HepG2 (cell line): ENCODE data around the gene CHID1. TPM values are rescaled to one million over a fixed set of nuclear protein-coding genes. Genes with fewer than 3 reads are reported as not detected.

Experiments used
- ATAC-seq: fragments of 200-7000 bp; cut with Tn5 transposase; 3 replicates; pipeline ENCODE4 v1.9.1; 2020; ENCODE audit warnings: mild to moderate bottlenecking, moderate library complexity
- BruUV-seq: library from RNA; stranded (reverse); fragments of 400-500 nt; replicated peaks from 2 replicates; lab custom pipeline; 2021; lab: Mats Ljungman, UMichigan
- CTCF ChIA-PET: fragments of 300-600 bp; formaldehyde crosslinking; extraction: SDS; loops from one replicate; lab custom pipeline; 2021; ENCODE audit warnings: low total read pairs, inconsistent platforms, low intra/inter-chr PET ratio; lab: Yijun Ruan, JAX
- POLR2A ChIA-PET: fragments of 350-600 bp; sonication (Branson Sonifier 250); formaldehyde crosslinking; loops from one replicate; lab custom pipeline; 2020; ENCODE audit warnings: antibody characterized with exemption, inconsistent platforms; lab: Yijun Ruan, JAX
- DNase-seq: peaks from one replicate; pipeline ENCODE4 v3.0.0-alpha.2; 2015; ENCODE audit warnings: low spot score
- FAIRE-seq: peaks from 3 replicates; lab custom pipeline; 2011; peaks lifted over from hg19 to GRCh38; lab: Jason Lieb, UNC
- H2AFZ ChIP-seq: one replicate; pipeline ENCODE4 v1.6.1; 2011; ENCODE audit warnings: low read length, inconsistent platforms
- H3K27ac ChIP-seq: fragments of 300-600 bp; 3 replicates; pipeline ENCODE4 v1.8.0; 2011; ENCODE audit warnings: mixed run types, mild to moderate bottlenecking, mixed read lengths, low read length, inconsistent platforms; ENCODE audit not compliant: insufficient read depth; ENCODE audit errors: extremely low read length
- H3K27me3 ChIP-seq, 2 experiments: fragments of 200-600 bp in 1 of 2; 2 replicates in 1 of 2; 3 replicates in 1 of 2; pipeline versions ENCODE4 v1.6.0 to v1.8.0; 2011; ENCODE audit warnings: low read length in 2 of 2, mild to moderate bottlenecking in 2 of 2, moderate library complexity in 2 of 2, inconsistent platforms in 1 of 2; ENCODE audit not compliant: insufficient read depth in 2 of 2, control insufficient read depth in 1 of 2
- H3K36me3 ChIP-seq, 2 experiments: fragments of 200-600 bp in 1 of 2; replicated peaks in 1 of 2; 2 replicates in 1 of 2; 3 replicates in 1 of 2; pipeline versions ENCODE4 v1.5.1 to v1.8.0; 2011; ENCODE audit warnings: low read length in 2 of 2, inconsistent platforms in 1 of 2; ENCODE audit not compliant: insufficient read depth in 2 of 2, control insufficient read depth in 1 of 2
- H3K4me1 ChIP-seq: 2 replicates; pipeline ENCODE4 v1.5.1; 2012; ENCODE audit warnings: low read length, inconsistent platforms; ENCODE audit not compliant: insufficient read depth
- H3K4me2 ChIP-seq: 2 replicates; pipeline ENCODE4 v1.6.0; 2011; ENCODE audit warnings: low read depth, low read length, inconsistent platforms
- H3K4me3 ChIP-seq, 3 experiments: fragments of 200-600 bp in 1 of 3; sonication (generic), shearing (Covaris generic) in 1 of 3; replicated peaks in 1 of 3; 2 replicates each; pipeline ENCODE4 v1.5.1; 2011 to 2016; ENCODE audit warnings: low read length in 3 of 3, inconsistent platforms in 2 of 3, low read depth in 2 of 3, mild to moderate bottlenecking in 2 of 3, control low read depth in 1 of 3, mixed read lengths in 1 of 3; ENCODE audit not compliant: insufficient read depth in 1 of 3
- H3K79me2 ChIP-seq: one replicate; pipeline ENCODE4 v1.6.1; 2011; ENCODE audit warnings: low read length, inconsistent platforms; ENCODE audit not compliant: insufficient read depth
- H3K9ac ChIP-seq: 2 replicates; pipeline ENCODE4 v1.6.0; 2011; ENCODE audit warnings: mild to moderate bottlenecking, low read depth, low read length, inconsistent platforms; ENCODE audit not compliant: insufficient read depth
- H3K9me3 ChIP-seq: 2 replicates; pipeline ENCODE4 v1.5.1; 2012; ENCODE audit warnings: mild to moderate bottlenecking, low read length
- H4K20me1 ChIP-seq: 2 replicates; pipeline ENCODE4 v1.6.0; 2011; ENCODE audit warnings: inconsistent platforms, mild to moderate bottlenecking, low read length, moderate library complexity; ENCODE audit not compliant: insufficient read depth
- CBX5 ChIP-seq: sonication (generic); formaldehyde crosslinking; IDR thresholded peaks from 2 replicates; pipeline ENCODE4 v1.4.0; 2020; ENCODE audit warnings: missing genetic modification reagents, borderline replicate concordance
- ZFP36L1 ChIP-seq: sonication (generic); formaldehyde crosslinking; IDR thresholded peaks from 2 replicates; pipeline ENCODE4 v1.8.0; 2022; ENCODE audit warnings: mild to moderate bottlenecking, missing genetic modification reagents, moderate library complexity
- ZNF430 ChIP-seq: sonication (generic); formaldehyde crosslinking; IDR thresholded peaks from 2 replicates; pipeline ENCODE4 v1.9.0; 2021; ENCODE audit warnings: mild to moderate bottlenecking, missing genetic modification reagents
- ZNF441 ChIP-seq: sonication (generic); formaldehyde crosslinking; IDR thresholded peaks from 2 replicates; pipeline ENCODE4 v1.7.0; 2021; ENCODE audit warnings: missing genetic modification reagents, borderline replicate concordance
- ZNF768 ChIP-seq: sonication (generic); formaldehyde crosslinking; IDR thresholded peaks from 2 replicates; pipeline ENCODE4 v1.4.0; 2020; ENCODE audit warnings: missing genetic modification reagents
- ZSCAN21 ChIP-seq: sonication (generic); formaldehyde crosslinking; IDR thresholded peaks from 2 replicates; pipeline ENCODE4 v1.8.0; 2022; ENCODE audit warnings: mild to moderate bottlenecking, missing genetic modification reagents, moderate library complexity, borderline replicate concordance
- WGBS: methylation state at CpG from one replicate; pipeline ENCODE4 v1.1.6; 2017; ENCODE audit warnings: low lambda C conversion rate; 5-methylcytosine and 5-hydroxymethylcytosine counted together
- in situ Hi-C: cut with HindIII; loops from 2 replicates; pipeline ENCODE4 v1.10.0; 2017; ENCODE audit warnings: low pct_unique_long_range_greater_than_20kb; ENCODE audit not compliant: extremely low pct_ligation_motif_present
- intact Hi-C: fragments of 100-400 bp; cut with micrococcal nuclease; formaldehyde crosslinking; loops from one replicate; pipeline ENCODE4 v1.10.0; 2022; ENCODE audit not compliant: unreplicated experiment
- polyA plus RNA-seq, 8 experiments: library from polyadenylated mRNA; depleted of rRNA in 3 of 8; stranded (reverse) in 7 of 8; unstranded in 1 of 8; fragments of >200 nt; fragmentation: Illumina TruSeq in 4 of 8; extraction: Trizol in 4 of 8; gene quantifications; 2 replicates each; pipeline versions ENCODE4 v1.2.1 to v1.2.3, GENCODE V29; 2011 to 2016; ENCODE audit warnings: low read depth in 4 of 8, missing spikeins in 1 of 8, mixed read lengths in 1 of 8; ENCODE audit not compliant: insufficient read depth in 1 of 8
- total RNA-seq, 5 experiments: library from RNA; depleted of rRNA; stranded (reverse); fragments of >200 nt; fragmentation: Illumina TruSeq; extraction: Trizol; gene quantifications; 2 replicates each; pipeline ENCODE4 v1.2.3, GENCODE V29; 2016; ENCODE audit warnings: low read depth in 1 of 5
- TF ChIP-seq, protein P1 (sequence below): IDR thresholded peaks from 2 replicates; pipeline ENCODE4 v1.6.1; 2018; ENCODE audit warnings: missing genetic modification reagents
- TF ChIP-seq, protein P2 (sequence below): sonication (generic); formaldehyde crosslinking; IDR thresholded peaks from 2 replicates; pipeline ENCODE4 v1.9.0; 2022; ENCODE audit warnings: missing genetic modification reagents, mild to moderate bottlenecking, borderline replicate concordance
- TF ChIP-seq, protein P3 (sequence below): sonication (generic); formaldehyde crosslinking; IDR thresholded peaks from 2 replicates; pipeline ENCODE4 v1.4.0; 2020; ENCODE audit warnings: mild to moderate bottlenecking, missing genetic modification reagents, borderline replicate concordance
- TF ChIP-seq, protein P4 (sequence below): sonication (generic); formaldehyde crosslinking; IDR thresholded peaks from 2 replicates; pipeline ENCODE4 v1.4.0; 2020; ENCODE audit warnings: missing genetic modification reagents, borderline replicate concordance

CHID1 gene
- total and polyA plus RNA-seq, 2 of the 13 experiments (the other 11 are each of a cell fraction or from before 2014, with no cell fraction given): 65.1 to 93.6 TPM

DNA sequence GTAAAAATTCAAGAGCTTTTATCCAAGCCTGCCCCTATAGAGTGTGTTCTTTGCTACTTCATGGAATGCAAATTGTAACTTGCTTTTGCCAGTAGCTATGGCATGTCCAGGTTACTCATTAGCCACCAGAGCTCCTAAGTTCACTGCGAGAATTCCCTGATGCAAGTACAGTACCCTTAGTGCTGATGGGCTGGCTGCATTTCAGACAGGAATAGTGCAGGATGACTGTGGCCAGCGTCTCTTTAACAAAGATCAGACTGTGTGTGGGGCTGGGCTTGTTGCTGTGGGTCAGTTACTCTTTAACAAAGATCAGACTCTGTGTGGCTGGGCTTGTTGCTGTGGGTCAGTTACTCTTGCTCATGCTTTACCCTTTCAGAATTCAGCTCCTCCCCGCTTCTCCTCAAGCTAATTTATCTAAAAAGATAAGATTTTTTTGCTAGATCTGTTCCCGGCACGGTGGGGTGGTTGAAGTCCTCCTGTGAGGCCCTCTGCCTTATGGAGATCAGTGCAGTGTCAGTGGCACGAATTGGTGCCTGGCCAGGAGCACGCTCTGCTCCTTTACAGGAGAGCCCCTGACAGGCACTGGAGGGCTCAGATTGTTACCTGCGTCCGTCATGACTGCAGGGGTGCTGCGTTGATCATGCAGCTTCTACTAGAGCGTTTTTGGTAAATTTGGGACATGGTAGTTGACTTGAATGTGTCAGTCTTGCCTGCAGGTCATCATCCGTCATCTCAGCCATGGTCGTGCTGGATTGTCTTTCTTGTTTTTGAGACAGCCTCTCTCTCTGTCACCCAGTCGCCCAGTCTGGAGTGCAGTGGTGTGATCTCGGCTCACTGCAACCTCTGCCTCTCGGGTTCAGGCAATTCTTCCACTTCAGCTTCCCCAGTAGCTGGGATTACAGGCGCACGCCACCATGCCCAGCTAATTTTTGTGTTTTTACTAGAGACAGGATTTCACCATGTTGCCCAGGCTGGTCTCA lies 42.1 kb upstream of the CHID1 start (continued):
- TF ChIP-seq, protein P1, sequence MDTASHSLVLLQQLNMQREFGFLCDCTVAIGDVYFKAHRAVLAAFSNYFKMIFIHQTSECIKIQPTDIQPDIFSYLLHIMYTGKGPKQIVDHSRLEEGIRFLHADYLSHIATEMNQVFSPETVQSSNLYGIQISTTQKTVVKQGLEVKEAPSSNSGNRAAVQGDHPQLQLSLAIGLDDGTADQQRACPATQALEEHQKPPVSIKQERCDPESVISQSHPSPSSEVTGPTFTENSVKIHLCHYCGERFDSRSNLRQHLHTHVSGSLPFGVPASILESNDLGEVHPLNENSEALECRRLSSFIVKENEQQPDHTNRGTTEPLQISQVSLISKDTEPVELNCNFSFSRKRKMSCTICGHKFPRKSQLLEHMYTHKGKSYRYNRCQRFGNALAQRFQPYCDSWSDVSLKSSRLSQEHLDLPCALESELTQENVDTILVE (CRISPR knock-in tag): peak; percentile 22; the same call in 1 of the 2 replicates

DNA sequence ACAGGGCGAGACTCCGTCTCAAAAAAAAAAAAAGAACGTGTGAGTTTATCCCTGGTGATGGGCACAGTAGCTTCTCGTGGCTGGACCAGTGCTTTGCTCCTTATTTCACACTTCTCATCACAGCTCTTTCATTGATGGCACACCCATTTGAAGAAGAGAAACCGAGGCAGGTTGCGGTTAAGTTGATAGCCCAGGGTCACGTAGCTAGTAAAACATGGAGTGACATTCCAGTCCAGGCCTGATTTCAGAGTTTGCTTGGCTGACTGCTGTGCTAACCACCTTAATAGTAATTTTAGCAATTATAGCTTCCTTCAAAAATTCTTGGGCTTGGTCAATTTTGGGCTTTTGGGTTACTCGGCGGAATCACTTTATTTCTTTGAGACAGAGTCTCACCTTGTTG lies 40.9 kb upstream of the CHID1 start:
- intact Hi-C loops (no loop called here), in situ Hi-C loops (no loop called here)
- CTCF ChIA-PET: no interaction called here
- Histone ChIP-seq H3K27ac (peak overlapping the region; percentile 95), H3K9ac (peak overlapping the region; percentile 50), H4K20me1 (no peaks in the 10 kb centered on the region), H3K36me3 (peaks cover 1 to 4% of the 10 kb centered on the region in 2 experiments; a peak in 3 of 5 replicates), H3K79me2 (peaks cover 58% of the 10 kb centered on the region), H3K4me3 (0 out of 6 replicates have a peak overlapping the region, but pooled peaks of 2 of the 3 experiments have one; percentile 11 to 41), H3K4me1 (peaks cover 90% of the 10 kb centered on the region), H3K9me3 (no peaks in the 10 kb centered on the region), H2AFZ (no peak overlapping the region), H3K27me3 (no peaks in the 10 kb centered on the region), H3K4me2 (peak overlapping the region; percentile 71)
- DNase-seq (no peak), ATAC-seq (no peak), FAIRE-seq (no peak)
- POLR2A ChIA-PET: interaction anchor here (1.5 to 2.6 kb wide), 9 partner anchors 11 to 142 kb away, joined by 3 to 37 read pairs (median 11); partner anchors contain the start of genes AP2A2, CHID1, PNPLA2 and RPLP2
- no TSS peak for BruUV-seq
- 75% methylated on average over 9 of the region's 9 CpGs for WGBS
- TF ChIP-seq ZNF441 (CRISPR knock-in tag) (no peak), ZSCAN21 (CRISPR knock-in tag) (no peak), ZNF430 (no peak), ZNF768 (CRISPR knock-in tag) (no peak), ZFP36L1 (no peak), CBX5 (CRISPR knock-in tag) (no peak)
- TF ChIP-seq, protein P2, sequence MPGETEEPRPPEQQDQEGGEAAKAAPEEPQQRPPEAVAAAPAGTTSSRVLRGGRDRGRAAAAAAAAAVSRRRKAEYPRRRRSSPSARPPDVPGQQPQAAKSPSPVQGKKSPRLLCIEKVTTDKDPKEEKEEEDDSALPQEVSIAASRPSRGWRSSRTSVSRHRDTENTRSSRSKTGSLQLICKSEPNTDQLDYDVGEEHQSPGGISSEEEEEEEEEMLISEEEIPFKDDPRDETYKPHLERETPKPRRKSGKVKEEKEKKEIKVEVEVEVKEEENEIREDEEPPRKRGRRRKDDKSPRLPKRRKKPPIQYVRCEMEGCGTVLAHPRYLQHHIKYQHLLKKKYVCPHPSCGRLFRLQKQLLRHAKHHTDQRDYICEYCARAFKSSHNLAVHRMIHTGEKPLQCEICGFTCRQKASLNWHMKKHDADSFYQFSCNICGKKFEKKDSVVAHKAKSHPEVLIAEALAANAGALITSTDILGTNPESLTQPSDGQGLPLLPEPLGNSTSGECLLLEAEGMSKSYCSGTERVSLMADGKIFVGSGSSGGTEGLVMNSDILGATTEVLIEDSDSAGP (CRISPR knock-in tag): no peak
- TF ChIP-seq, protein P3, sequence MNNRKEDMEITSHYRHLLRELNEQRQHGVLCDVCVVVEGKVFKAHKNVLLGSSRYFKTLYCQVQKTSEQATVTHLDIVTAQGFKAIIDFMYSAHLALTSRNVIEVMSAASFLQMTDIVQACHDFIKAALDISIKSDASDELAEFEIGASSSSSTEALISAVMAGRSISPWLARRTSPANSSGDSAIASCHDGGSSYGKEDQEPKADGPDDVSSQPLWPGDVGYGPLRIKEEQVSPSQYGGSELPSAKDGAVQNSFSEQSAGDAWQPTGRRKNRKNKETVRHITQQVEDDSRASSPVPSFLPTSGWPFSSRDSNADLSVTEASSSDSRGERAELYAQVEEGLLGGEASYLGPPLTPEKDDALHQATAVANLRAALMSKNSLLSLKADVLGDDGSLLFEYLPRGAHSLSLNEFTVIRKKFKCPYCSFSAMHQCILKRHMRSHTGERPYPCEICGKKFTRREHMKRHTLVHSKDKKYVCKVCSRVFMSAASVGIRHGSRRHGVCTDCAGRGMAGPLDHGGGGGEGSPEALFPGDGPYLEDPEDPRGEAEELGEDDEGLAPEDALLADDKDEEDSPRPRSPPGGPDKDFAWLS (CRISPR knock-in tag): no peak
- TF ChIP-seq, protein P4, sequence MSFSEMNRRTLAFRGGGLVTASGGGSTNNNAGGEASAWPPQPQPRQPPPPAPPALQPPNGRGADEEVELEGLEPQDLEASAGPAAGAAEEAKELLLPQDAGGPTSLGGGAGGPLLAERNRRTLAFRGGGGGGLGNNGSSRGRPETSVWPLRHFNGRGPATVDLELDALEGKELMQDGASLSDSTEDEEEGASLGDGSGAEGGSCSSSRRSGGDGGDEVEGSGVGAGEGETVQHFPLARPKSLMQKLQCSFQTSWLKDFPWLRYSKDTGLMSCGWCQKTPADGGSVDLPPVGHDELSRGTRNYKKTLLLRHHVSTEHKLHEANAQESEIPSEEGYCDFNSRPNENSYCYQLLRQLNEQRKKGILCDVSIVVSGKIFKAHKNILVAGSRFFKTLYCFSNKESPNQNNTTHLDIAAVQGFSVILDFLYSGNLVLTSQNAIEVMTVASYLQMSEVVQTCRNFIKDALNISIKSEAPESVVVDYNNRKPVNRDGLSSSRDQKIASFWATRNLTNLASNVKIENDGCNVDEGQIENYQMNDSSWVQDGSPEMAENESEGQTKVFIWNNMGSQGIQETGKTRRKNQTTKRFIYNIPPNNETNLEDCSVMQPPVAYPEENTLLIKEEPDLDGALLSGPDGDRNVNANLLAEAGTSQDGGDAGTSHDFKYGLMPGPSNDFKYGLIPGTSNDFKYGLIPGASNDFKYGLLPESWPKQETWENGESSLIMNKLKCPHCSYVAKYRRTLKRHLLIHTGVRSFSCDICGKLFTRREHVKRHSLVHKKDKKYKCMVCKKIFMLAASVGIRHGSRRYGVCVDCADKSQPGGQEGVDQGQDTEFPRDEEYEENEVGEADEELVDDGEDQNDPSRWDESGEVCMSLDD: no peak
